Measurements from ENCODE around the gene LCP1. TPM values are rescaled to one million over a fixed set of nuclear protein-coding genes. Genes with fewer than 3 reads are reported as not detected.

LCP1 gene
- total and polyA plus RNA-seq, 9 of the 15 experiments (the other 6 are each of a cell fraction or from before 2014, with no cell fraction given): 83.0 to 255 (median 163) TPM

DNA sequence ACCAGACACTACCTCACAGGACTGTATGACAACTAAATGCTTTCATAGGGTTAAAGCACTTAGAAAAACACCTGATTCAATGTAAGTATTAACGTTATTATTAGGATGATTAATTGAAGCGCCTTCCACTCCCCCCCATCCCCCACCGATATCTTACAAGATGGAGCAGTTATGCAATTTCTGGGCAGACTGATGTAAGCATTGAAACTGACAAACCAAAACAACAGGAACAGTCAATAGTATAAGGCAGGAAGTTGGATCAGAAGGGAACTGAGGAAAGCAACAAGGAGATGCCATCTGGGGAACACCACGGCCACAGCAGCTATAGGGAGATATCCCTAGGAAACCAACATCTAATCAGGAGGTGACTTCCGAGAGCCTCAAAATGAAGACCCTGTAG is 3.8 kb downstream of the LCP1 start:
- no peaks in the 10 kb centered on the region; the same call in 1 of the 2 replicates for H4K20me1 ChIP-seq (replicated peaks; ENCODE audit: control insufficient read depth, insufficient read depth, low read length)
- no peak overlapping the region for H3K9ac ChIP-seq (ENCODE audit: insufficient read depth in 1 of 2, low read depth in 2 of 2, low read length in 2 of 2)
- peak overlapping the region; percentile 34; the same call in 1 of the 2 replicates for H3K4me2 ChIP-seq (ENCODE audit: insufficient read depth, low read length)
- no peak overlapping the region for H2AFZ ChIP-seq (ENCODE audit: low read depth, low read length)
- H3K36me3 ChIP-seq (ENCODE audit: control insufficient read depth, insufficient read depth, low read length): peaks cover 49% of the 10 kb centered on the region; the same call in 1 of the 3 replicates
- in situ Hi-C loops (cut with MboI) (no loop called here), intact Hi-C loops (cut with micrococcal nuclease) (no loop called here)
- H3K9me3 ChIP-seq (replicated peaks; ENCODE audit: control insufficient read depth, insufficient read depth, low read depth, low read length): no peaks in the 10 kb centered on the region
- ChIA-PET CTCF (ENCODE audit: low intra/inter-chr PET ratio) (no interaction called here), POLR2A (no interaction called here)
- no TSS peak for BruUV-seq (replicated peaks)
- H3K4me1 ChIP-seq (replicated peaks in 1 of 2; ENCODE audit: control insufficient read depth in 2 of 2, insufficient read depth in 2 of 2, low read length in 2 of 2): peaks cover 4 to 28% of the 10 kb centered on the region in 2 experiments; a peak in 4 of 5 replicates
- no peak for ATAC-seq
- H3K27ac ChIP-seq (ENCODE audit: extremely low read depth, low read depth, low read length): no peak overlapping the region
- 83% methylated on average over 5 of the region's 5 CpGs for WGBS (ENCODE audit: insufficient coverage, low coverage, missing lambda C conversion rate)
- no peaks in the 10 kb centered on the region for H3K9me1 ChIP-seq (ENCODE audit: control insufficient read depth, insufficient read depth, low read length)
- no peak overlapping the region for H3K4me3 ChIP-seq
- peaks cover 88% of the 10 kb centered on the region for H3K79me2 ChIP-seq (ENCODE audit: control insufficient read depth, insufficient read depth, low read length)
- FAIRE-seq: no peak
- no peaks in the 10 kb centered on the region for H3K27me3 ChIP-seq (ENCODE audit: control insufficient read depth in 2 of 2, insufficient read depth in 2 of 2, low read length in 2 of 2)
- DNase-seq (ENCODE audit: extremely low read depth in 1 of 4, low spot score in 3 of 4): no peak
- no peak for TF ChIP-seq ZNF444 (CRISPR knock-in tag; IDR thresholded peaks at IDR 0.05)
- TF ChIP-seq SREBF2 (CRISPR knock-in tag; IDR thresholded peaks at IDR 0.05): no peak
- TF ChIP-seq, protein P1, sequence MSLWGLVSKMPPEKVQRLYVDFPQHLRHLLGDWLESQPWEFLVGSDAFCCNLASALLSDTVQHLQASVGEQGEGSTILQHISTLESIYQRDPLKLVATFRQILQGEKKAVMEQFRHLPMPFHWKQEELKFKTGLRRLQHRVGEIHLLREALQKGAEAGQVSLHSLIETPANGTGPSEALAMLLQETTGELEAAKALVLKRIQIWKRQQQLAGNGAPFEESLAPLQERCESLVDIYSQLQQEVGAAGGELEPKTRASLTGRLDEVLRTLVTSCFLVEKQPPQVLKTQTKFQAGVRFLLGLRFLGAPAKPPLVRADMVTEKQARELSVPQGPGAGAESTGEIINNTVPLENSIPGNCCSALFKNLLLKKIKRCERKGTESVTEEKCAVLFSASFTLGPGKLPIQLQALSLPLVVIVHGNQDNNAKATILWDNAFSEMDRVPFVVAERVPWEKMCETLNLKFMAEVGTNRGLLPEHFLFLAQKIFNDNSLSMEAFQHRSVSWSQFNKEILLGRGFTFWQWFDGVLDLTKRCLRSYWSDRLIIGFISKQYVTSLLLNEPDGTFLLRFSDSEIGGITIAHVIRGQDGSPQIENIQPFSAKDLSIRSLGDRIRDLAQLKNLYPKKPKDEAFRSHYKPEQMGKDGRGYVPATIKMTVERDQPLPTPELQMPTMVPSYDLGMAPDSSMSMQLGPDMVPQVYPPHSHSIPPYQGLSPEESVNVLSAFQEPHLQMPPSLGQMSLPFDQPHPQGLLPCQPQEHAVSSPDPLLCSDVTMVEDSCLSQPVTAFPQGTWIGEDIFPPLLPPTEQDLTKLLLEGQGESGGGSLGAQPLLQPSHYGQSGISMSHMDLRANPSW (CRISPR knock-in tag; IDR thresholded peaks at IDR 0.05): no peak
- TF ChIP-seq MIER1 (IDR thresholded peaks at IDR 0.05; ENCODE audit: low read depth): no peak
- peak; percentile 70 for TF ChIP-seq DACH1 (IDR thresholded peaks at IDR 0.05; ENCODE audit: partially characterized antibody)
- TF ChIP-seq HSF4 (CRISPR knock-in tag; IDR thresholded peaks at IDR 0.05; ENCODE audit: borderline replicate concordance): no peak
- TF ChIP-seq TRIM24 (IDR thresholded peaks at IDR 0.05): 0 out of 4 replicates have a peak, but pooled peaks have one; percentile 24 to 42
- TF ChIP-seq SLC30A9 (CRISPR knock-in tag; IDR thresholded peaks at IDR 0.05): no peak
- TF ChIP-seq PCBP2 (IDR thresholded peaks at IDR 0.05; ENCODE audit: low read depth, low read length, poor library complexity, severe bottlenecking): no peak
- no peak for TF ChIP-seq ETV1 (tag; conservative IDR thresholded peaks at IDR 0.05; ENCODE audit: low read depth)
- no peak for TF ChIP-seq ZKSCAN3 (CRISPR knock-in tag; IDR thresholded peaks at IDR 0.05)
- TF ChIP-seq THRAP3 (IDR thresholded peaks at IDR 0.05; ENCODE audit: borderline replicate concordance): no peak
- TF ChIP-seq NUFIP1 (IDR thresholded peaks at IDR 0.05; ENCODE audit: partially characterized antibody): no peak
- peak; percentile 70 for TF ChIP-seq CEBPB (tag; IDR thresholded peaks at IDR 0.05)
- TF ChIP-seq CBFA2T3 (IDR thresholded peaks at IDR 0.05): no peak
- no peak for TF ChIP-seq NCOA2 (IDR thresholded peaks at IDR 0.05; ENCODE audit: partially characterized antibody in 2 of 2)
- TF ChIP-seq, protein P2, sequence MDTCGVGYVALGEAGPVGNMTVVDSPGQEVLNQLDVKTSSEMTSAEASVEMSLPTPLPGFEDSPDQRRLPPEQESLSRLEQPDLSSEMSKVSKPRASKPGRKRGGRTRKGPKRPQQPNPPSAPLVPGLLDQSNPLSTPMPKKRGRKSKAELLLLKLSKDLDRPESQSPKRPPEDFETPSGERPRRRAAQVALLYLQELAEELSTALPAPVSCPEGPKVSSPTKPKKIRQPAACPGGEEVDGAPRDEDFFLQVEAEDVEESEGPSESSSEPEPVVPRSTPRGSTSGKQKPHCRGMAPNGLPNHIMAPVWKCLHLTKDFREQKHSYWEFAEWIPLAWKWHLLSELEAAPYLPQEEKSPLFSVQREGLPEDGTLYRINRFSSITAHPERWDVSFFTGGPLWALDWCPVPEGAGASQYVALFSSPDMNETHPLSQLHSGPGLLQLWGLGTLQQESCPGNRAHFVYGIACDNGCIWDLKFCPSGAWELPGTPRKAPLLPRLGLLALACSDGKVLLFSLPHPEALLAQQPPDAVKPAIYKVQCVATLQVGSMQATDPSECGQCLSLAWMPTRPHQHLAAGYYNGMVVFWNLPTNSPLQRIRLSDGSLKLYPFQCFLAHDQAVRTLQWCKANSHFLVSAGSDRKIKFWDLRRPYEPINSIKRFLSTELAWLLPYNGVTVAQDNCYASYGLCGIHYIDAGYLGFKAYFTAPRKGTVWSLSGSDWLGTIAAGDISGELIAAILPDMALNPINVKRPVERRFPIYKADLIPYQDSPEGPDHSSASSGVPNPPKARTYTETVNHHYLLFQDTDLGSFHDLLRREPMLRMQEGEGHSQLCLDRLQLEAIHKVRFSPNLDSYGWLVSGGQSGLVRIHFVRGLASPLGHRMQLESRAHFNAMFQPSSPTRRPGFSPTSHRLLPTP (IDR thresholded peaks at IDR 0.05; ENCODE audit: borderline replicate concordance, extremely low read depth, insufficient read length): no peak
- TF ChIP-seq SMAD2 (IDR thresholded peaks at IDR 0.05; ENCODE audit: low read depth, low read length): no peak
- no peak for TF ChIP-seq MTA3 (IDR thresholded peaks at IDR 0.05; ENCODE audit: borderline replicate concordance)
- TF ChIP-seq ZZZ3 (IDR thresholded peaks at IDR 0.05): no peak
- no peak for TF ChIP-seq ZBTB8A (IDR thresholded peaks at IDR 0.05; ENCODE audit: partially characterized antibody)

Measured in K562 (cell line).